GM20431 (cell line): ENCODE data around the gene COPZ1.
"Not testable (repeated sequence)": the region's sequence is repeated elsewhere in the genome, so short reads cannot be mapped to it uniquely, and the experiment has no call there.

Experiments
- in situ Hi-C: fragments of 300-500 bp; cut with MseI, MboI; formaldehyde crosslinking; loops from one replicate; pipeline ENCODE4 v1.15.0; 2020; ENCODE audit warnings: low sequenced_read_pairs; ENCODE audit not compliant: unreplicated experiment

The COPZ1 gene, protein sequence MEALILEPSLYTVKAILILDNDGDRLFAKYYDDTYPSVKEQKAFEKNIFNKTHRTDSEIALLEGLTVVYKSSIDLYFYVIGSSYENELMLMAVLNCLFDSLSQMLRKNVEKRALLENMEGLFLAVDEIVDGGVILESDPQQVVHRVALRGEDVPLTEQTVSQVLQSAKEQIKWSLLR

DNA sequence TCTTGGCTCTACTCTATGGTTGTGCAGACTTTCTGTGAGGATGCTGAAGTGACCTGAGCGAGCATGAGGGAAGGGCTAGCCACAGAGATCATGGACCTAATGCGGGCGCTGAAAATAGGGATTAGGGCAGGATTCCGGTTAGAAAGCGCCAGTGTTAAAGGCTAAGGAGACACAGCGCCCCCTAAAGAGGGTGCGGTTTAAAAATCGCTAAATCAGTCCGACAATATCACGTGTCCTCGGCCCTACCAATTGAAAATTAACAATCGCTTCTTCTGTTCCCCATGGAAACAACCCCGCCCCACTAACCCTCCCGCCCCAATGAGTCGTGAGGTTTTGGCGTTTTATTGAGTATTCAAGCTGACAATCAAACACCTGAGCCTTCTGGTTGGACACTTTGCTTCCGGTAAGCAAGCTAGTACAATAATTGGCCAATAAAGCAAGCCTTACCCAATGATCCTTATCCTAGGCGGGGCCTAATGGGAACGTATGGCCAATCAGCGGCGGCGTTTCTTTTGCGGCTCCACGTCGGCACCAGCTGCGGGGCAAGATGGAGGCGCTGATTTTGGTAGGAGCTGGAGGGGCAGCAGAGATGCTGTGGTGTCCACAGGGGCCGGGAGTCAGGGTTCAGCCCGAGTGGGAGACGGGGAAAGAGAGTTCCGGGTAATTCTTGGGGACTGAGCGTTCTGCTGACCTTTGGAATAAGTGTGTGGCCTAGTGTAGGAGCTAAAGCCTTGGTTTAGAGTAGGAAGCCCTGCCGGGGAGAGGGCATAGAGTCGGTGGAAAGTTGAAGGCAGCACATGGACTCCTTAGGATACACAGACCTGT lies at the start of gene COPZ1:
COPZ1 (plus strand) TSS at position 515 of the 825 bp plus-strand sequence; CDS start at position 548, 33 bp downstream.
- in situ Hi-C loops, result no loop called here

DNA sequence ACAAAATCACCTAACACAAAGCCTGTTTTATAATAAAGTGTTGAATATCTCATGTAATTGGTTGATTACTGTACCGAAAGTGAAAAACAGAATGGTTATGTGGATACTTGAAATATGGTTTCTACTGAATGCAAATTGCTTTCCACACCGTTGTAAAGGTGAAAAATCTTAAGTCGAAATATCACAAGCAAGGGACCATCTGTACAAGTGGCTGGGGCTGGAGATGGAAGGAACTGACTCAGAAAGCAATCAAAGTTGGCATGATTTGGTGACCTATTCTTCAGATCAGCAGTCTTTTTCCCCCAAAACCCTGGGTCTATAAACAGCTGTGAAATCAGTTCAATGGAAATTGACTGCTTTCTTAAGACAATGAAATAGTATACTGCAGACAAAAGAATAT lies 48.6 kb upstream of the COPZ1 start:
- in situ Hi-C loops, result no loop called here

DNA sequence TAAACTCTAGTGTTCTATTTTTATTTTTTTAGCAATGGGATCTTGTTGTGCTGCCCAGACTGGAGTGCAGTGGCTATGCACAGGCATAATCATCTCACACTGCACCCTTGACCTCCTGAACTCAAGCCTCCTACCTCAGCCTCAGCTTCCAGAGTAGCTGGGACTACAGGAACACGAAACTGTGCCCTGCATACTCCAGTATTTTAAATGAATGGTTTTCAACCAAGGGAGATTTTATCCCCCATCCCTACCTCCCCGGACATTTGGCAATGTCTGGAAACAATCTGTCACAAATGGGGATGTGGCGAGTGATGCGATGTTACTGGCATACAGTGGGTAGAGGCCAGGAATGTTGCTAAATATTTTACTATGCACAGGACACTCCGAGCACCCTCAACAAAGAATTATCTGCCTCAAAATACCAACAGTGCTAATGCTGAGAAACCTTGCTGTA lies 47.1 kb upstream of the COPZ1 start:
- in situ Hi-C loops, result no loop called here

DNA sequence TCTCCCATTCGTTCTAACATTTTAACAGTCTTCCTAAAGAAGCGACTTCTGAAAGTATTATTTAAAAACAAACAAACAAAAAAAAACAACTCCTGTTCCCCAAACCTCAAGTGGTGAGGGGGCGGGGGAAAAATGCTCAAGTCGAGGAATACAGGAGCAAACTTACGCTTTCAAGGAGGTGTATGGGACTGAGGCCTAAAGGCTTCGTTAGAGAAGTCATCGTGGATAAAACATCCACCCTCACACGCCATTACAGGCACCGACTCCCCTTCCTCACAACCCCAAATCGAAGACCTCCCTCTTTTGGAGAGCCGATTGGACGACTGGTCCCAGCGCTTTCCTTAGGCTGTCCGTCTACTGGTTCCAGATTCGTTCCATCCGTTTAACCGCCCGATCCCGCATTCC lies 45.7 kb upstream of the COPZ1 start:
- in situ Hi-C loops, result no loop called here

DNA sequence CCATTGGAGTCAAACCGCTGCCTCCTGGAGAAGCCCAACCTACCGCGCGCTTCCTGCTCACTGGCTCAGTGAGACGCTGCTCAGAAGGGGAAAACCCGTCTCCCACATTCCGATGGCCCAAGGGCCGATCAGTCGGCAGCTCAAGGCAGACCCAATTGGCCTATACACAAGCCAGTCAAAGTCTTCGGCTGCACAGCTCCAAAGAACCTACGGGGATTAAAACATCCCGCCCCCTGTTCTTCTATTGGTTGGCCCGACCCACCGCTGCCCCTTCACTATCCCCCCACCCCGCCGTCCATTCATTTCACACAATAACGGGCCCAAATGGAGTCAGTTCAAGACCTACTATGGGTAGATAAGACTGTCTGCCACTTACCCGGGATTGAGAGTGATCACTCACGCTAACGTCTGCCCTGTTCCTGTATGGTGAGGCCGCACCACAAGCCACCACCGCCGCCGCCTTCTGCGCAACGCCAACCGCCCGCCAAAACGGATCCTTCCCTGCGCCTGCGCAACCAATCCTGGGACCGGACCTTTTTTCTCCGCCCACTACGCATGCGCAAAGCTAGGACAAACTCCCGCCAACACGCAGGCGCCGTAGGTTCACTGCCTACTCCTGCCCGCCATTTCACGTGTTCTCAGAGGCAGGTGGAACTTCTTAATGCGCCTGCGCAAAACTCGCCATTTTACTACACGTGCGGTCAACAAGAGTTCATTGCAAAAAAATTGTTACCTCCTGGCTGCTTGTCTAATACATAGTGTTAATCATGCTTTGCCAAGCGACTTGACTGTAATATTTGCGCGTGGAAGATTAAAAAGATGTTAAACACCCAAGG lies 45.1 kb upstream of the COPZ1 start, which contains the start of gene CBX5:
CBX5 (minus strand) TSS at position 491 of the 836 bp plus-strand sequence. CDS start 22,472 bp downstream, outside the sequence.
- in situ Hi-C loops, result no loop called here

DNA sequence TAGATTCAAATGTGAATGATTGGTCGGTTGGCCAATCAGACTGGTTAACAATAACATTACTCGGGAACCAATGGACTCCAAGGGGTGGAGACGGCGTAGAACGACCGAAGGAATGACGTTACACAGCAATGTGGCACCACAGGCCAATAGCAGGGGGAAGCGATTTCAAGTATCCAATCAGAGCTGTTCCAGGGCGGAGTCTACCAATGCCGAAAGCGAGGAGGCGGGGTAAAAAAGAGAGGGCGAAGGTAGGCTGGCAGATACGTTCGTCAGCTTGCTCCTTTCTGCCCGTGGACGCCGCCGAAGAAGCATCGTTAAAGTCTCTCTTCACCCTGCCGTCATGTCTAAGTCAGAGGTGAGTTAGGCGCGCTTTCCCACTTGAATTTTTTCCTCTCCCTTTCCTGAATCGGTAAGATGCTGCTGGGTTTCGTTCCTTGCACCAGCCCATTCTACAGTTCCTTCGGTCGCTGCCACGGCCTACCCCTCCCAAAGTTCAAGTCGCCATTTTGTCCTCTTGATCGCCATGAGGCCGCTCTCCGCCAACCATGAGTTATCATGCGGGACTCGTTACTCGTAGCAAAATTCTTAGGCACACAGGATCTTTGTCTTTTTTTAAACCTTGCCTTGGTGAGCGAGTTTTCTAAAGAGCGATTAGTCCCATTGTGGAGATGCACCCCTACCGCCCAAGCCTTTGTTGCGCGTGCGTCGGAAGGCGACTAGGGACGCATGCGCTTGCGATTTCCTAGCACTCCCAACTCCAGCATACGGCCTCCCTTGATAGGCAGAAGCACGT lies 44.3 kb upstream of the COPZ1 start, which contains the start of gene HNRNPA1:
HNRNPA1 (plus strand) TSS at position 259 of the 793 bp plus-strand sequence; CDS start at position 341, 82 bp downstream.
- in situ Hi-C loops, result no loop called here

DNA sequence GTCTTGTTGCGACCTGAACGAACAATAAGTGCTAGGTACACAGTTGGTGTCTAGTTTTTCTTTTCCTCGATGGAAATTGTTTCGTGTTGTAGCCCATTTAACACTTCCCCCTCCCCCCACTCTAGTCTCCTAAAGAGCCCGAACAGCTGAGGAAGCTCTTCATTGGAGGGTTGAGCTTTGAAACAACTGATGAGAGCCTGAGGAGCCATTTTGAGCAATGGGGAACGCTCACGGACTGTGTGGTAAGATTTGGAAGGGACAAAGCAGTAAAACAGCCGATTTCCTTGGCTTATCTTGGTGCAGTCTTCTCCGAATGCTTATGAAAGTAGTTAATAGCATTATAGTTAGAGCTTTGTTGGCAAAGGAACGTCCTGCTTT lies 43.7 kb upstream of the COPZ1 start:
- in situ Hi-C loops, result not testable (repeated sequence)

DNA sequence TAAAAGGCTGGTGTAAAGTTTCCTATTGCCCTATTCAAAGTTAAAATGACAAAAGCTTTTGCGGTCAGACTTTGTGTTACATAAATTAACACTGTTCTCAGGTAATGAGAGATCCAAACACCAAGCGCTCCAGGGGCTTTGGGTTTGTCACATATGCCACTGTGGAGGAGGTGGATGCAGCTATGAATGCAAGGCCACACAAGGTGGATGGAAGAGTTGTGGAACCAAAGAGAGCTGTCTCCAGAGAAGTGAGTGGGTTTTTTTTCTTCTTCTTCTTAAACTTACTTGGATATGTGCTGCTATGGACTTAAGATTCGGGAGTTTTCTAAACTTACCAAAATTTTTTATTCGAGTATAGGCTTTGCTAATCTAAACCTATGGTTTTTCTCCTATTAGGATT lies 43.2 kb upstream of the COPZ1 start:
- in situ Hi-C loops, result not testable (repeated sequence)

DNA sequence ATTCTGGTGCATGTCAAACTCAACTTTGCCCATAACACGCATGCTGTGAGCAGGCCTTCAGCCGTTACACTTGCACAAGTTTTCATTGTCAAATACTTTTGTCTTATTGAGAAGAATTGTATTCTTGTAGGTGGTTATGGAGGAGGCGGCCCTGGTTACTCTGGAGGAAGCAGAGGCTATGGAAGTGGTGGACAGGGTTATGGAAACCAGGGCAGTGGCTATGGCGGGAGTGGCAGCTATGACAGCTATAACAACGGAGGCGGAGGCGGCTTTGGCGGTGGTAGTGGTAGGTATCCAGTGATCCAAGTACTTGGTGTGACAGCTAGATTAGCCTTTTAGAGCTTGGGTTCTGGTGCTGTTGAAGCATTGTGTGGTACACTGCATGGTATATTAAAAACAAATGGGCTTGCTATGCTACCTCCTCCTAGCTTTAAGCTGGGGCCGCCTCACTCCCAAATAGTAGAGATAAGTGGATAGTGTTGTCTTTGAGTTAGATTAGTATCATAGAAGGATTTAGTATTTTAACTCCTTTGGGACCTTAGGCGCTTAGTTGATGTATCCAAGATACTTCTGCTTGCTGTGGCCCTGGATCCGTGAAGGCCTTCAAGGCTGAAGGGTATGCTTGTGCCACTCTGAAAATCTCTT lies 41.9 kb upstream of the COPZ1 start:
- in situ Hi-C loops, result no loop called here

DNA sequence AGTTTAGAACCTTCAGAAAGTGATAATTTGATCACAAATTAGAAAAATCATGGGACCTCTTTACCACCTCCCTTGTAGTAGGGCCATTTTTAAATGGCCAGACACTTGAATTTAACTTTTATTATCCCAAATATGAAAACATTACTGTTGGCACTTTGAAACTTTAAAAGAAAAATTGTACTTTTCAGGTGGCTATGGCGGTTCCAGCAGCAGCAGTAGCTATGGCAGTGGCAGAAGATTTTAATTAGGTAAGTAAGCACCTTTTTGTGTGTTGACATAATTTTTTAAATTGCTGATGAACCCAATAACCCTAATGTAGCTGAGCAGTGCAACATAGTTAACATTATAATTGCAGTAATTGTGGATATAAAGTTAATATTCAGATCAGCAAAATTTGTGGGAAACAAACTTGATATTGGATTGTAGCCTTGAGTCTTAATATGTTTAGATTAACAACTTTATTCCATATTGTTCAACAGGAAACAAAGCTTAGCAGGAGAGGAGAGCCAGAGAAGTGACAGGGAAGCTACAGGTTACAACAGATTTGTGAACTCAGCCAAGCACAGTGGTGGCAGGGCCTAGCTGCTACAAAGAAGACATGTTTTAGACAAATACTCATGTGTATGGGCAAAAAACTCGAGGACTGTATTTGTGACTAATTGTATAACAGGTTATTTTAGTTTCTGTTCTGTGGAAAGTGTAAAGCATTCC lies 40.7 kb upstream of the COPZ1 start:
- in situ Hi-C loops, result not testable (repeated sequence)

DNA sequence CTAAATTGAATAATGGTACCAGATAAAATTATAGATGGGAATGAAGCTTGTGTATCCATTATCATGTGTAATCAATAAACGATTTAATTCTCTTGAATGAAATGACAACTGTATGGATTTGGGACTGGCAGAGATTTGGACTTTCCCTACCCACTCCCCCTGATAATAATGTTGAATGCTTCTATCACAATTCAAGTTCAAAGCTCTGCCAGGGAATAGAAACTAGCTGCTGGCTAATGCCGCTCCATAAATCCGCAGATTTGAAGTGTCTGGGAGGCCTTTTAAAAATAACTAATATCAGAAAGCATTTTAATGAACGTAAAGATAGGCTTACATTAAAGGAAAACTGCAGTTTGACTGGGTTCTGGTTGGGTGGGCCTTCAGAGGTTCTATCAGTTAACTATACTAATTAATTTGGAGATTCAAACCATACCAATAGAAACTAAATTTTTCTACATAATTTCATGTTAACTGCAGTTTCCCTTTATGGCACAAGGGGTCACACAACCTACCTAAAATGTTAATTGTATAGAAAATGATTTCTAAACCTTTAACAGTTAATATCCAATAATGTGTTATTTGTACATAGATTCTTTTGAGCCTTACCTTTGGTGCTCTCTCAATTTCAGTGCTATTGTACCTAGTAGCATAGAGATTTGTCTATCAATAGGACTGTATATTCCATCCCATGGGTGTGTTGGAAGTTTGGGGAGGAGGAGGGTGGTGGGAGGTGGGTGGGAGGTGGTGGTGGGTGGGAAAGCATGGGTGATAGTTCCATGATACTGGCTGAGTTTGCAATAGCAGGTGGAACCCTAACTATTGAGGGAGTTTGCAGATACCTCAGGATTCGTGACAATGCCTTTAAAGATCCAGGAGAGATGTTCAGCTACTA lies 39.5 kb upstream of the COPZ1 start:
- in situ Hi-C loops, result no loop called here

DNA sequence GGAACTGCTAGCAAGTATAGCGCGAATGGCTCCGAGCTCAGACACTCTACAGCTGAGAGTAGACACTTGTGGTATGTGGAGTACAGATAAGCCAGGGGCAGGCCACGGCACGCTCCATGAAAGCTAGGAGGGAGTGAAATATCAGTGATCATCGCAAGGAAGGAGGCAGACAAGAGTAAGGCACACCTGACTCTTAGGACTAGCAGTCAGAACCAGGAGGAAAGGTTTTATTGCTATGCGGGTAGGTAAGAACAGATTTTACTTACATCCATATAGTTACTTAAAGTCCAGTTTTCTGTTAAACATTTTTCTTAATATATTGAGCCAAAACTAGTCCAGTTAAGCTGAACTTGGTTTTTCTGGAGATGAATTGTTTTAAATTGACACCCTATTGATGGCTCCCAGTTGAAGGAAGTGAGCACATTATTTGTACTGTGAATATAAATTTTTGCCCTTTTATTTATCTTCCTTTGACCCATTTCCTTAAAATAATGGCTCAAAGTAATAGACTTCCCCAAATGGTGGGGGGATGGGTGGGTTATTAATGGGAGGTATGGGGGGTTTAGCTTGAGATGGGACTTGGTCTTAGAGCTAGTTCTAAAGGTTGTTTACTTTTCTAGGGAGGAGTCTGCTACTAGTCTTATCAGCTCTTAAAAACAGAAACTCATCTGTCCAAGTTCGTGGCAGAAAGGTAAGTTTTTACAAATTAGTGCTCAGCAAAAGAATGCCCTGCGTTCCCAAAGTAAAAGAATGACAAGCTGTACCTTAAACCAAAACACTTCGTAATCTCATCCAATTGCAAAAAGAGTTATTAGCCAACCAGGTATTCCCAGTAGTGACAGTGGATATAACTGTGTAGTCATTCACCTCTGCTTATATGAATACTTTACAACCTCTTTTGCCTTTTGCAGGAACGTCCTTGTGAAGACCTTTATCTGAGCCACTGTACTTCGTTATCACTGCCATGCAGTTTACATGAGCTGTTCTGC lies 38.6 kb upstream of the COPZ1 start:
- in situ Hi-C loops, result no loop called here

DNA sequence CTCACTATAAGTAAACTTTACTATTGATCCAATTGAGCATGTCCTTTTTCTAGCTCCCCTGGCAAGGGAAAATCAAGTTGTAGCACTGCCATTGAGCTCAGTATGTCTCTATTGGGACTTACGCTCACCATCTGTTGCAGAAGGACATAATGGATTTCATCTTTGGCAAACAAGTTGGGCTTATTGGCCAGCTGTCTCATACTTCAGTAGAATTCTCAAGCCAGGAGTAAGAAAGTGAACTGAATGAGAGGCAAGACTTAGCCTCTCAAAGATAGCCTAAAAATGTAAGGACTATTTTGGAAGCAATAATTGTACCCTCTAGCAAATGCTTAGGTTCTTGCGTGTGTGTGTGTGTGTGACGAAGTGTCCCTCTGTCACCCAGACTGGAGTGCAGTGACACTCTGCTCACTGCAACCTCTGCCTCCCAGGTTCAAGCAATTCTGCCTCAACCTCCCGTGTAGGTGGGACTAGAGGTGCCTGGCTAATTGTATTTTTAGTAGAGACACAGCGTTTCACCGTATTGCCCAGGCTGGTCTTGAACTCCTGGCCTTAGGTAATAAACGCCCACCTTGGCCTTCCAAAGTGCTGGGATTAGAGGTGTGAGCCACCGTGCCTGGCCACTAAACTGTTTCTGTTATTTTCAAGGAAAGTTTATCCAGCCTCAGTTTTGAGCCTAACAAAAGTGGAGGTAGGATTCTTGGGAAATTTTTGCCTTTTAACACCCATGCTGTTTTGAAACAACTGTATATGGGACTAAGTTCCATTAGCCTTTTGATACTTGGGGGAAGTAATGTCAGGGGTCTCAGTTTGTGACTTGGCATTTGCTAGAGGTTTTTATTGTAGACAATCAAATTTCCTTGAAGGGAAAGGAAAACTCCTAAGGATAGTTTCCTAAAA lies 37.4 kb upstream of the COPZ1 start:
- in situ Hi-C loops, result no loop called here

DNA sequence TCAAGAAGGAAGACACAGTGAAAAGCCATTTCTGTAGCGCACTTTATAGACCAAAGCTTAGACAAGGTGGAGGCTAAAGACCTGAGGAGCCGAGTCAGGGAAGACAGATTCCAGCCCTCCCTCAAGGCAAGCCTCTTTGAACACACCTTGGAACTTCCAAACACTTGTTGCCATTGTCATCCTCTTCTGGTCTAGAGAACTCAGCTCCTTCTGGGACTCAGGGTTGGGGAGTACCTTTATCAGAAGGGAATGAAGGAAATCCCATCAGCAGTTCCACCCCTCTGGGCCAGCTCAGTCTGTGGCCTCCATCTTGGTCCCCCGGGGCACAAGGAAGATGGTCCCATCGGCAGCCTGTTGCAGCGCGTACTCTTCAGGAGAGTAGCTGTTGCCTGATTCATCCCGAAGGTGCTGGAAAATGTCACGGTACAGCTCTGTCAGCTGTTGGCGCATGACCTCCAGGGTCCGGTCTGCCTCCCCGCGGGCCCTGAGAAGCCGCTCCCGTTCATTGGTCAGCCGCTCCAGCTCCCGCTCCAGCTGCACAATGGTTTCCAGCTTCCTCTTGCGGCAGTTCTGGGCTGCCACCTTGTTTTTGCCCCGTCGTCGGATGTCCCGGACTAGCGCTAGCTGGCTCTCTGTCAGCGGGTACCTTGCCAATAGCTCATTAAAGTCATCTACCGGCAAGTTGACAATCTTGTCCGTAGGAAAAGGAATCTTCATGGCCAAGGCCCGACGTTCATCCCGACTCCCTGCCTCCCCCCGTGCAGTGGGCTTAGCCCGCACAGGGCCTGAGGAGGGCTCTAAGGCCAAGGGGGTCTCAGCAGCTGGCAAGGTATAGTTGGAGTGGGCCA lies 32.6 kb upstream of the COPZ1 start:
- in situ Hi-C loops, result no loop called here

DNA sequence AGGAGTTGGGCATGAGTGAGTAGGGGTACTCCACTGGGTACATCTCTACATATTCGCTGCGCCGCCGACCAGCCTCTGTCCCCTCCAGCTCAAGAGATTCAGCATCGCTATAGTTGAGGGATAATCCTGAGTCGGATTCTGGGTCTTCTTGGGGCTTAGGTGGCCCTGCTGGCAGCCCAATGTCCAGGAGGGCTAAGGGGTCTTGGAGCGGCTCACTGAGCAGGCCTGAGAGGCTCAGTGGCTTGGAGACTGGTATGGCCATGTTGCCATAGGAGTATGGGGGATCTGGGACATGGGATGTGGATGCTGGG lies 32.0 kb upstream of the COPZ1 start:
- in situ Hi-C loops, result no loop called here
